GM11168 (cell line): ENCODE results near the gene DGCR6L.
"Not testable (repeated sequence)": the region's sequence is repeated elsewhere in the genome, so short reads cannot be mapped to it uniquely, and the experiment has no call there.

Source experiments
- in situ Hi-C: fragments of 300-500 bp; cut with MboI; formaldehyde crosslinking; loops from one replicate; pipeline ENCODE4 v1.12.0; 2022; ENCODE audit warnings: low sequenced_read_pairs; ENCODE audit not compliant: unreplicated experiment

DGCR6L gene

DNA sequence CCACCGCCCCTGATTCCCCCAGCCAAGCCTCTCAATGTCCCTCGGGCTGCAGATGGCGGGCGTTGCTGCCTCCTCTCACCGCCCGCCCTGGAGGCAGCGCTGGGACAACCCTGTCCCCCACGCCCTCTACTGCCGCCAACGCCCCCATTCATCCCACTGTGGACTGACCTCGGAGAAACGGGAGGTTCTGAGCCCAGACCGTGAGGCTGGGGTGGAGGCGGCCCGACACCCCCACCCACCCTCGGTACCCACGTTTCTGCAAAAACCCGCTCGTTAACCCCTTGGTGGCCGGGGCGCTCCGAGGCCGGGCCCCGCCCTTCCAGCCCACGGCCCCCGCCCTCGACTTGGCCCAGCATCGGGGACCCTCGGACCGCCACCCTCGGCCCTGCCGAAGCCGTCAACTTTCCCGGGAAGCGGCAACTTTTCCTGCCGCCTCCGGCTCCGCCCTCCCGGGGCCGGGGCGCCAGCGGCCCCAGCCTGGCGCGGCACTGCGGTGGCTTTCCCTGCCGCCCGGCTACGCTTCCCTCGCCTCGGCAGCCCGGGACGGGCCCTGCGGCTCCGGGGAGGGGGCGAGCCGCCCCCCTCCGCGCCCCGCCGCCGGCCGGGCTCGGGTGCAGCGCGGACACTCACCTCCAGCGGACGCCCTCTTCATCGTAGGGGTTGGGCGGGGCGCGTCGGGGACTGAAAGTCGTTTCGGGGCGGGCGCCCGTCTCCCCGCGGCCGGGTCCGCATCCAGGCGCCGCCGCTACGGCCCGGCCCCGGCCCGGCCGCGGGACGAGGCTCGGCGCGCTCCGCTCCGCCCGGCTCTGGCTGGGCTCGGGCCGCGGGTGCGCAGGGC lies 52.2 kb downstream of the DGCR6L start:
- in situ Hi-C loops = no loop called here

DNA sequence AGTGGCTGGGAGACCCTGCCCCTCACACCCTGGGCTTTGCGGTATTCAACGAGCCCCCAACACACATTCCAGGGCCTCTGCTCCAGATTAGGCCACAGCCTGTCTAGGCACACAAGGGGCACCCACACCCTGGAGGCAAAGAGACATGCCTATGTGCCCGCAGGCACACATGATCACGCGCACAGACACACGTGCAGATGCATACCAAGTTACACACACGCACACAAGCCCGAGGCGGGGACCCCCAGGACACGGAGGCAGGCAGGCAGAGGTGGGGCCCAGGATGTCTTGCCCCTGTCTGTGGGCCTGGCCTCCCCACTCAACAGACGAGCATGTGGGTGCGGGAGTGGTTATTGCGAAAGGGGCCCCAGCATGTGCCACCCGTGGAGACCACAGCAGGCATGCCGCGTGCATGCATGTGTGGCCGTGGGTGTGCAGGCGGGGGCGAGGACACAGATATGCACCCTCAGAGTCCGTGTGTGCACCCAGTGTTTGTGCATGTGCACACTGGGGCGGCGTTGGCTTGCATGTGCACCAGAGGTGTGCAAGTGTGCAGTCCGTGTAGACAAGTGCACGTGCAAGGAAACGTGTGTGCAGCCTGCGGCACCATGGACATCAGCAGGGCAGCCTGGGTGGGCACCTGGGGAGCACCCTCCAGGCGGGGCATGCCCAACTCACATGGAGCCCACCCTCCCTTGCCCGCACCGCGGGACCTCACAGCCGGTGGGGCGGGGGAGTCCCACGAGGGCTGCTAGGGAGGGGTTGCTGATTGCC lies 53.0 kb downstream of the DGCR6L start:
- in situ Hi-C loops = not testable (repeated sequence)

DNA sequence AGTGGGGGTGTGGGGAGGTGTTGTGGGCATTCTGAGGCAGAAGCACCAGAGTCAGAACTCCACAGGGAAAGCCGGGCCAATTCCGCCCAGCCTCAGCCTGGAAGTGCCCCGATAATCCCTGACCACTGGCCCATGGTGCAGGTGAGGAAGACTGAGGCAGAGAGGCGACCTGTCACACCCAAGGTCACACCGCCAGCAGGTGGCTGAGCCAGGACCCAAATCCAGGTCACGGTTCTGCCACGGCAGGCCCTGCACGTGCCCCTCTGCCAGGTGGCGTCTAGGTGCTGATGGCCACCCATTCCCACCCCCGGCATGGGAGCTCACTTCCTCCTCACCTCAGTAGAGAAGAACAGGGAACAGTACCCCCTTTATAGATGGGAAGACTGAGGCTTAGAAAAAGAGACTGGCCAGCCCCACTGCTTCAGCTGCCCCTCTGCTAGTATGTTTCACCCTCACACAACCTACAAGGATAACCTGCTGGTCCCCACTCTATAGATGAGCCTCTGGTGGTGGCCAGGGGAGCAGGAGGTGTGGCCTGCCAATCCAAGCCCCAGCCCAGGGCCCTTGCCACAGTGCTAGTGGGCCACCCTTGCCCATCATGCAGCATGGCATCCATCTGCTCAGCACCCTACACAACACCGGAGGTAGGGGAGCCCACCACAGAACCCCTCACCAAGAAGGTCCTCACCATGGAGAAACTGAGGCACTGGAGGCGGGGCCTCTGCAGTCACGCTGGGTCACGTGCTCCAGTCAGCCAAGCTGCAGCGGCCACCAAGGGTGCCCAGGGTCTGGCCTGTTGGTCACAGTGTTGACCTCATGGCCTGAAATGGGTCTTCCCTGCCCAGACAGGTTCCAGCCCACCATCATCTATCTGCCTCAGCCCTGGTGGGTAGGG lies 53.8 kb downstream of the DGCR6L start:
- in situ Hi-C loops = not testable (repeated sequence)

DNA sequence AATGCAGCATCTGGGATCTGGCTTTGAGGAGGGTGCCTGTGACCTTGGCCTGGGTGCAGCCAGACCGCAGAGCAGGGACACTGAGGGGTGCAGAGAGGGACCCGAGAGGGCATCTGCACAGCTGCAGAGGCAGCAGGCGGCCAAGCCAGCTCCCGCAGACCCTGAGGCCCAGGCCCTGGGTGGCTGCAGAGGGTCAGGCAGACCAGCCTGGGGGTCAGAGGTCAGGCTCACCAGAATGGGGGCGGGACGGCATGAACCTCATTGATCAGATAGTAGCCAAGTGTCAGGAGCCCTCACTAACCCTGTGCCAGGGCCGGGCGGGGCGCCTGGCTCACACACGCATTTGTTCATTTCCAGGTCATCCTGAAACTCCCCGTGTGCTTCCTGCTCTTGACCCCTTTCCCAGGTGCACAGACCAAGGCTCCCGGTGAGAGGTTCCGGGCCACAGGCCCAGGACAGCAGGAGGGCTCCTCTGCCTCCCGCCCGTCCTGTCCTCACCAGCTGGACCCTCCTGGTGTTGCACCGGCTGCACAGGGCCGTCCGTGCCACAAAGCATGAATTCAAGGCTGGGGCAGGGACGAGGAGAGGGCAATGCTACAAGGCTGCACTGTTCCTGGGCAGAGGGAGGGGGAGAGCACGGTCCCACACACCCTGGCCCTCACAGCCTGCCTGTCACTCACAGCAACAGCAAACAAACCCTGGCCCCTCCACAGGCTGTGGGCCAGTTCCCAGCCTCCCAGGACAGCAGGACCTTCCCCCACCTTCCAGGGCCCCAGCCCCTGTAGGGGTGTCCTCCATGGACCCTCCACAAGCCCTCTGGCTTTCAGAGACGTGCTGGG lies 55.0 kb downstream of the DGCR6L start:
- in situ Hi-C loops = no loop called here
